HepG2 (cell line): Measurements from ENCODE around the gene ATRN. TPM values are rescaled to one million over a fixed set of nuclear protein-coding genes. Genes with fewer than 3 reads are reported as not detected.

ENCODE experiments used
- AKAP8 ChIP-seq: sonication (generic); formaldehyde crosslinking; IDR thresholded peaks from 2 replicates; pipeline ENCODE4 v1.5.1; 2020; ENCODE audit warnings: mild to moderate bottlenecking, missing genetic modification reagents
- E2F1 ChIP-seq: sonication (generic); formaldehyde crosslinking; IDR thresholded peaks from 2 replicates; pipeline ENCODE4 v1.5.0; 2020; ENCODE audit warnings: missing genetic modification reagents
- E2F5 ChIP-seq: sonication (generic); formaldehyde crosslinking; conservative IDR thresholded peaks from 2 replicates; pipeline ENCODE4 v1.4.0; 2020; ENCODE audit warnings: missing genetic modification reagents
- GATAD2A ChIP-seq: IDR thresholded peaks from 2 replicates; pipeline ENCODE4 v1.6.1; 2016
- IRF2 ChIP-seq: IDR thresholded peaks from 2 replicates; pipeline ENCODE4 v1.6.1; 2018; ENCODE audit warnings: missing genetic modification reagents, missing compliant biosample characterization
- KDM4B ChIP-seq: sonication (generic); formaldehyde crosslinking; IDR thresholded peaks from 2 replicates; pipeline ENCODE4 v1.4.0; 2020; ENCODE audit warnings: missing genetic modification reagents
- KLF15 ChIP-seq: sonication (generic); formaldehyde crosslinking; IDR thresholded peaks from 2 replicates; pipeline ENCODE4 v1.8.1; 2023; ENCODE audit warnings: borderline replicate concordance, mild to moderate bottlenecking, inconsistent platforms, missing genetic modification reagents, mixed read lengths
- PAF1 ChIP-seq: IDR thresholded peaks from 2 replicates; pipeline ENCODE4 v1.6.1; 2016; ENCODE audit warnings: missing genetic modification reagents, missing compliant biosample characterization
- PHF20 ChIP-seq: sonication (generic); formaldehyde crosslinking; IDR thresholded peaks from 2 replicates; pipeline ENCODE4 v1.5.0; 2020; ENCODE audit warnings: mild to moderate bottlenecking, missing genetic modification reagents
- POLR2AphosphoS5 ChIP-seq: IDR thresholded peaks from 2 replicates; pipeline ENCODE4 v1.6.1; 2012; ENCODE audit warnings: low read depth, low read length
- PRPF4 ChIP-seq: fragments of 200-400 bp; formaldehyde crosslinking; IDR thresholded peaks from 2 replicates; pipeline ENCODE4 v1.6.1; 2016; ENCODE audit warnings: low read length, low read depth; ENCODE audit not compliant: poor library complexity, severe bottlenecking
- RARG ChIP-seq: sonication (generic); formaldehyde crosslinking; IDR thresholded peaks from 2 replicates; pipeline ENCODE4 v1.4.0; 2020; ENCODE audit warnings: low read depth, mild to moderate bottlenecking, missing genetic modification reagents
- SETDB1 ChIP-seq: sonication (generic); formaldehyde crosslinking; IDR thresholded peaks from 2 replicates; pipeline ENCODE4 v1.5.1; 2020; ENCODE audit warnings: missing genetic modification reagents, mild to moderate bottlenecking, borderline replicate concordance
- TRIM22 ChIP-seq: fragments of 450-650 bp; IDR thresholded peaks from 2 replicates; pipeline ENCODE4 v1.6.1; 2017
- ZNF124 ChIP-seq: sonication (generic); formaldehyde crosslinking; IDR thresholded peaks from 2 replicates; pipeline ENCODE4 v1.4.0; 2020; ENCODE audit warnings: missing genetic modification reagents
- ZNF142 ChIP-seq: sonication (generic); formaldehyde crosslinking; IDR thresholded peaks from 2 replicates; pipeline ENCODE4 v1.4.0; 2020; ENCODE audit warnings: missing genetic modification reagents
- ZNF678 ChIP-seq: sonication (generic); formaldehyde crosslinking; IDR thresholded peaks from 2 replicates; pipeline ENCODE4 v1.4.0; 2020; ENCODE audit warnings: mild to moderate bottlenecking, missing genetic modification reagents
- ZNF687 ChIP-seq: sonication (generic); formaldehyde crosslinking; IDR thresholded peaks from 2 replicates; pipeline ENCODE4 v1.5.1; 2020; ENCODE audit warnings: mild to moderate bottlenecking, missing genetic modification reagents, moderate library complexity
- polyA plus RNA-seq, 8 experiments: library from polyadenylated mRNA; depleted of rRNA in 3 of 8; stranded (reverse) in 7 of 8; unstranded in 1 of 8; fragments of >200 nt; fragmentation: Illumina TruSeq in 4 of 8; extraction: Trizol in 4 of 8; gene quantifications; 2 replicates each; pipeline versions ENCODE4 v1.2.1 to v1.2.3, GENCODE V29; 2011 to 2016; ENCODE audit warnings: low read depth in 4 of 8, missing spikeins in 1 of 8, mixed read lengths in 1 of 8; ENCODE audit not compliant: insufficient read depth in 1 of 8
- total RNA-seq, 5 experiments: library from RNA; depleted of rRNA; stranded (reverse); fragments of >200 nt; fragmentation: Illumina TruSeq; extraction: Trizol; gene quantifications; 2 replicates each; pipeline ENCODE4 v1.2.3, GENCODE V29; 2016; ENCODE audit warnings: low read depth in 1 of 5

ATRN gene
- total and polyA plus RNA-seq, 2 of the 13 experiments (the other 11 are each of a cell fraction or from before 2014, with no cell fraction given): 44.2 to 81.1 TPM

GRCh38 chr20:3553663-3554062 lies 82.8 kb downstream of the ATRN start (continued):
- TF ChIP-seq PRPF4 (no peak), PAF1 (CRISPR knock-in tag) (no peak), AKAP8 (CRISPR knock-in tag) (no peak), E2F1 (0 out of 2 replicates have a peak, but pooled peaks have one; percentile 50), KLF15 (no peak), IRF2 (CRISPR knock-in tag) (no peak), POLR2AphosphoS5 (no peak), ZNF678 (no peak), ZNF687 (CRISPR knock-in tag) (no peak), E2F5 (CRISPR knock-in tag) (no peak), SETDB1 (CRISPR knock-in tag) (no peak), GATAD2A (CRISPR knock-in tag) (peak; percentile 87), KDM4B (no peak), PHF20 (CRISPR knock-in tag) (no peak), ZNF124 (no peak), ZNF142 (CRISPR knock-in tag) (no peak), TRIM22 (no peak), RARG (CRISPR knock-in tag) (no peak)
